ENCODE data around the gene DBNDD2.
A peak's percentile ranks its signal among the peaks of the same experiment; 100 is the strongest.

Gene DBNDD2

GRCh38 chr20:45448270-45448669 is 40.2 kb downstream of the DBNDD2 start:
- no peaks in the 10 kb centered on the region for H3K36me3 ChIP-seq (ENCODE audit: insufficient read depth, low read length)
- no peaks in the 10 kb centered on the region for H4K20me1 ChIP-seq (ENCODE audit: insufficient read depth, low read length, poor library complexity, severe bottlenecking)
- TF ChIP-seq CTCF (conservative IDR thresholded peaks at IDR 0.05; ENCODE audit: low read length) (no peak), EZH2phosphoT487 (IDR thresholded peaks at IDR 0.05; ENCODE audit: borderline replicate concordance) (no peak)
- H3K27me3 ChIP-seq (ENCODE audit: insufficient read depth, low read length, poor library complexity, severe bottlenecking), result no peaks in the 10 kb centered on the region
- H3K9me3 ChIP-seq (ENCODE audit: insufficient read depth, low read depth, low read length), result no peaks in the 10 kb centered on the region
- no peak overlapping the region for H3K9ac ChIP-seq (ENCODE audit: low read depth, low read length, poor library complexity, severe bottlenecking)
- H3K4me3 ChIP-seq (ENCODE audit: low read length, poor library complexity, severe bottlenecking), result no peak overlapping the region
- no peak overlapping the region for H2AFZ ChIP-seq (ENCODE audit: low read length)
- peaks cover 30% of the 10 kb centered on the region for H3K4me1 ChIP-seq (ENCODE audit: insufficient read depth, low read length, poor library complexity, severe bottlenecking)
- H3F3A ChIP-seq (ENCODE audit: low read depth), result no peaks in the 10 kb centered on the region
- no peaks in the 10 kb centered on the region for H3K79me2 ChIP-seq (ENCODE audit: insufficient read depth, low read length)
- H3K4me2 ChIP-seq (ENCODE audit: low read depth, low read length, poor library complexity, severe bottlenecking), result no peak overlapping the region
- no peaks in the 10 kb centered on the region for H3K9me2 ChIP-seq (replicated peaks; ENCODE audit: low read depth, low read length)

- Histone ChIP-seq H4K20me1 (ENCODE audit: insufficient read depth, low read length, poor library complexity, severe bottlenecking) (no peaks in the 10 kb centered on the region), H3K4me3 (ENCODE audit: low read length, poor library complexity, severe bottlenecking) (no peak overlapping the region), H3K79me2 (ENCODE audit: insufficient read depth, low read length) (no peaks in the 10 kb centered on the region), H3K9me3 (ENCODE audit: insufficient read depth, low read depth, low read length) (no peaks in the 10 kb centered on the region), H2AFZ (ENCODE audit: low read length) (no peak overlapping the region), H3F3A (ENCODE audit: low read depth) (no peaks in the 10 kb centered on the region), H3K9me2 (replicated peaks; ENCODE audit: low read depth, low read length) (no peaks in the 10 kb centered on the region), H3K36me3 (ENCODE audit: insufficient read depth, low read length) (no peaks in the 10 kb centered on the region), H3K27me3 (ENCODE audit: insufficient read depth, low read length, poor library complexity, severe bottlenecking) (no peaks in the 10 kb centered on the region), H3K4me2 (ENCODE audit: low read depth, low read length, poor library complexity, severe bottlenecking) (no peak overlapping the region), H3K9ac (ENCODE audit: low read depth, low read length, poor library complexity, severe bottlenecking) (no peak overlapping the region), H3K4me1 (ENCODE audit: insufficient read depth, low read length, poor library complexity, severe bottlenecking) (peaks cover 17% of the 10 kb centered on the region)
- no peak for TF ChIP-seq EZH2phosphoT487 (IDR thresholded peaks at IDR 0.05; ENCODE audit: borderline replicate concordance)
These were observed 41.4 kb downstream of the DBNDD2 start for GRCh38 chr20:45449528-45449927.

GRCh38 chr20:45450097-45450818 is 42.2 kb downstream of the DBNDD2 start:
- Histone ChIP-seq H3K4me1 (ENCODE audit: insufficient read depth, low read length, poor library complexity, severe bottlenecking) (peaks cover 10% of the 10 kb centered on the region), H3K4me2 (ENCODE audit: low read depth, low read length, poor library complexity, severe bottlenecking) (no peak overlapping the region), H3K9me3 (ENCODE audit: insufficient read depth, low read depth, low read length) (no peaks in the 10 kb centered on the region), H3F3A (ENCODE audit: low read depth) (no peaks in the 10 kb centered on the region), H4K20me1 (ENCODE audit: insufficient read depth, low read length, poor library complexity, severe bottlenecking) (no peaks in the 10 kb centered on the region), H3K27me3 (ENCODE audit: insufficient read depth, low read length, poor library complexity, severe bottlenecking) (no peaks in the 10 kb centered on the region), H3K4me3 (ENCODE audit: low read length, poor library complexity, severe bottlenecking) (no peak overlapping the region), H3K9me2 (replicated peaks; ENCODE audit: low read depth, low read length) (no peaks in the 10 kb centered on the region), H3K36me3 (ENCODE audit: insufficient read depth, low read length) (no peaks in the 10 kb centered on the region), H3K9ac (ENCODE audit: low read depth, low read length, poor library complexity, severe bottlenecking) (no peak overlapping the region), H2AFZ (ENCODE audit: low read length) (no peak overlapping the region), H3K79me2 (ENCODE audit: insufficient read depth, low read length) (no peaks in the 10 kb centered on the region)
- TF ChIP-seq CTCF (conservative IDR thresholded peaks at IDR 0.05; ENCODE audit: low read length) (peak; percentile 81), EZH2phosphoT487 (IDR thresholded peaks at IDR 0.05; ENCODE audit: borderline replicate concordance) (no peak)

DNA sequence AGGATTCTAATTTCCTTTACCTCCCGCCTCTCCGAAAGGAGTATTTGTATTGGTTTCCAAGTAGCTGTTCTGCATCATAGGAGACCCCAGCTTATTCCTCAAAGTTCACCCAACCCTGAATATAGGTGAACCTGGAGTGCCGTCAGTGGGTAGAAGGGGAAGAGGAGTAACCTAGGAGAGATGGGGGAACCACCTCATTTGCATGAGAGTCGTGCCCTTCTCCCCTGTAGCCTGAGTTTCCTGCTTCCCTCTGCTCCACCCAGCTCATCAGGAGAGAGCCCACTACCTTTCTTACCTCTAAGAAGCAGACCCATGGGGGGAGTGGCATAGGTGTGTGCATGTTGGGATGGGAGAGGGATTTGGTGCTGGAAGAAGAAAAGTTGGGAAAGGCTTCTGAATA is 44.1 kb downstream of the DBNDD2 start:
- Histone ChIP-seq H3K4me2 (ENCODE audit: low read depth, low read length, poor library complexity, severe bottlenecking) (no peak overlapping the region), H3K4me1 (ENCODE audit: insufficient read depth, low read length, poor library complexity, severe bottlenecking) (no peaks in the 10 kb centered on the region), H3K79me2 (ENCODE audit: insufficient read depth, low read length) (no peaks in the 10 kb centered on the region), H3K36me3 (ENCODE audit: insufficient read depth, low read length) (no peaks in the 10 kb centered on the region), H3K27me3 (ENCODE audit: insufficient read depth, low read length, poor library complexity, severe bottlenecking) (no peaks in the 10 kb centered on the region), H3K9ac (ENCODE audit: low read depth, low read length, poor library complexity, severe bottlenecking) (no peak overlapping the region), H3K9me2 (replicated peaks; ENCODE audit: low read depth, low read length) (no peaks in the 10 kb centered on the region), H3K4me3 (ENCODE audit: low read length, poor library complexity, severe bottlenecking) (no peak overlapping the region), H4K20me1 (ENCODE audit: insufficient read depth, low read length, poor library complexity, severe bottlenecking) (no peaks in the 10 kb centered on the region), H3F3A (ENCODE audit: low read depth) (no peaks in the 10 kb centered on the region), H2AFZ (ENCODE audit: low read length) (no peak overlapping the region), H3K9me3 (ENCODE audit: insufficient read depth, low read depth, low read length) (no peaks in the 10 kb centered on the region)
- TF ChIP-seq EZH2phosphoT487 (IDR thresholded peaks at IDR 0.05; ENCODE audit: borderline replicate concordance) (no peak), CTCF (conservative IDR thresholded peaks at IDR 0.05; ENCODE audit: low read length) (no peak)

All from Loucy (cell line).